Liver (tissue), 3 donors: ENCODE data around the gene CLEC1B.

Experiments used
- ATF3 ChIP-seq: IDR thresholded peaks from 2 replicates; pipeline ENCODE4 v1.6.1; 2016; ENCODE audit warnings: antibody characterized with exemption
- GABPA ChIP-seq, 2 donors: IDR thresholded peaks in 1 of 2; conservative IDR thresholded peaks in 1 of 2; 2 replicates each; pipeline ENCODE4 v1.6.1; 2016; ENCODE audit warnings: antibody characterized with exemption in 2 of 2, mild to moderate bottlenecking in 1 of 2, moderate library complexity in 1 of 2
- JUND ChIP-seq, 2 donors: IDR thresholded peaks; 2 replicates each; pipeline ENCODE4 v1.6.1; 2016; ENCODE audit warnings: antibody characterized with exemption in 2 of 2
- MAX ChIP-seq: IDR thresholded peaks from 2 replicates; pipeline ENCODE4 v1.6.1; 2016; ENCODE audit warnings: antibody characterized with exemption
- NR2F2 ChIP-seq: IDR thresholded peaks from 2 replicates; pipeline ENCODE4 v1.6.1; 2016; ENCODE audit warnings: antibody characterized with exemption
- RAD21 ChIP-seq, 2 donors: IDR thresholded peaks; 2 replicates each; pipeline ENCODE4 v1.6.1; 2016; ENCODE audit warnings: antibody characterized with exemption in 2 of 2, mild to moderate bottlenecking in 2 of 2
- RXRA ChIP-seq, 2 donors: IDR thresholded peaks; 2 replicates each; pipeline ENCODE4 v1.6.1; 2017 to 2018; ENCODE audit warnings: antibody characterized with exemption in 2 of 2, mild to moderate bottlenecking in 1 of 2
- SP1 ChIP-seq: IDR thresholded peaks from 2 replicates; pipeline ENCODE4 v1.6.1; 2018; ENCODE audit warnings: antibody characterized with exemption, mild to moderate bottlenecking
- TAF1 ChIP-seq: conservative IDR thresholded peaks from 2 replicates; pipeline ENCODE4 v1.6.1; 2016; ENCODE audit warnings: antibody characterized with exemption, mild to moderate bottlenecking
- YY1 ChIP-seq: IDR thresholded peaks from 2 replicates; pipeline ENCODE4 v1.6.1; 2016; ENCODE audit warnings: antibody characterized with exemption, mild to moderate bottlenecking
- TF ChIP-seq, protein P1 (sequence below): fragments of 150-350 bp; IDR thresholded peaks from 2 replicates; pipeline ENCODE4 v1.5.1; 2017; ENCODE audit warnings: improper control_type of control experiment, low read depth, low read length; ENCODE audit not compliant: missing input control
- TF ChIP-seq, protein P2 (sequence below): IDR thresholded peaks from 2 replicates; pipeline ENCODE4 v1.6.1; 2016; ENCODE audit warnings: antibody characterized with exemption
- TF ChIP-seq, protein P3 (sequence below): IDR thresholded peaks from 2 replicates; pipeline ENCODE4 v1.6.1; 2016; ENCODE audit warnings: antibody characterized with exemption, mild to moderate bottlenecking
- donor health status: healthy.
- donor health status: healthy.

DNA sequence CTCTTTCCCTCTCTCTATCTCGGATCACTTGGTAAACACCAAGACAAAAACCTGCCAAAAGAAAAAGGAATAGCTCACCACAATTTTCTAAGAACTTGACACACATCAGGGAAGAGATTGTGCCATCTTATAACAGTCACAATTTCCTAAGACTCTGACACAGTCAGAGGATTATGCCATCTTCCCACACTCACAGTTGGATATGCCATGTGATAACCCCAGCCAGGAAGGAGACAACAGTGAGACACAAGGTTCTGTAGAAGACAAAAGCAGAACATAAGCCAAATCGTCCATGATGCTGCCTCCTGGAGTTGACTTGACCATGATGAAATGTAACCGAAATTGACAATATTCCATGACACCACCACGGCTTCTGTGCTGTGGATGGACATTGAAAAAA, 28.8 kb upstream of the CLEC1B start:
- TF ChIP-seq, protein P1, sequence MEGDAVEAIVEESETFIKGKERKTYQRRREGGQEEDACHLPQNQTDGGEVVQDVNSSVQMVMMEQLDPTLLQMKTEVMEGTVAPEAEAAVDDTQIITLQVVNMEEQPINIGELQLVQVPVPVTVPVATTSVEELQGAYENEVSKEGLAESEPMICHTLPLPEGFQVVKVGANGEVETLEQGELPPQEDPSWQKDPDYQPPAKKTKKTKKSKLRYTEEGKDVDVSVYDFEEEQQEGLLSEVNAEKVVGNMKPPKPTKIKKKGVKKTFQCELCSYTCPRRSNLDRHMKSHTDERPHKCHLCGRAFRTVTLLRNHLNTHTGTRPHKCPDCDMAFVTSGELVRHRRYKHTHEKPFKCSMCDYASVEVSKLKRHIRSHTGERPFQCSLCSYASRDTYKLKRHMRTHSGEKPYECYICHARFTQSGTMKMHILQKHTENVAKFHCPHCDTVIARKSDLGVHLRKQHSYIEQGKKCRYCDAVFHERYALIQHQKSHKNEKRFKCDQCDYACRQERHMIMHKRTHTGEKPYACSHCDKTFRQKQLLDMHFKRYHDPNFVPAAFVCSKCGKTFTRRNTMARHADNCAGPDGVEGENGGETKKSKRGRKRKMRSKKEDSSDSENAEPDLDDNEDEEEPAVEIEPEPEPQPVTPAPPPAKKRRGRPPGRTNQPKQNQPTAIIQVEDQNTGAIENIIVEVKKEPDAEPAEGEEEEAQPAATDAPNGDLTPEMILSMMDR: no peak
- TF ChIP-seq MAX (no peak), ATF3 (no peak), RAD21 (IDR thresholded peaks at IDR 0.05) (no peak), RXRA (IDR thresholded peaks at IDR 0.05) (no peak), JUND (IDR thresholded peaks at IDR 0.05) (no peak), NR2F2 (no peak), SP1 (no peak), YY1 (no peak), TAF1 (no peak), GABPA (IDR thresholded peaks at IDR 0.05 in 1 of 2, conservative IDR thresholded peaks at IDR 0.05 in 1 of 2) (no peak)
- TF ChIP-seq, protein P2, sequence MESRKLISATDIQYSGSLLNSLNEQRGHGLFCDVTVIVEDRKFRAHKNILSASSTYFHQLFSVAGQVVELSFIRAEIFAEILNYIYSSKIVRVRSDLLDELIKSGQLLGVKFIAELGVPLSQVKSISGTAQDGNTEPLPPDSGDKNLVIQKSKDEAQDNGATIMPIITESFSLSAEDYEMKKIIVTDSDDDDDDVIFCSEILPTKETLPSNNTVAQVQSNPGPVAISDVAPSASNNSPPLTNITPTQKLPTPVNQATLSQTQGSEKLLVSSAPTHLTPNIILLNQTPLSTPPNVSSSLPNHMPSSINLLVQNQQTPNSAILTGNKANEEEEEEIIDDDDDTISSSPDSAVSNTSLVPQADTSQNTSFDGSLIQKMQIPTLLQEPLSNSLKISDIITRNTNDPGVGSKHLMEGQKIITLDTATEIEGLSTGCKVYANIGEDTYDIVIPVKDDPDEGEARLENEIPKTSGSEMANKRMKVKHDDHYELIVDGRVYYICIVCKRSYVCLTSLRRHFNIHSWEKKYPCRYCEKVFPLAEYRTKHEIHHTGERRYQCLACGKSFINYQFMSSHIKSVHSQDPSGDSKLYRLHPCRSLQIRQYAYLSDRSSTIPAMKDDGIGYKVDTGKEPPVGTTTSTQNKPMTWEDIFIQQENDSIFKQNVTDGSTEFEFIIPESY: no peak
- TF ChIP-seq, protein P3, sequence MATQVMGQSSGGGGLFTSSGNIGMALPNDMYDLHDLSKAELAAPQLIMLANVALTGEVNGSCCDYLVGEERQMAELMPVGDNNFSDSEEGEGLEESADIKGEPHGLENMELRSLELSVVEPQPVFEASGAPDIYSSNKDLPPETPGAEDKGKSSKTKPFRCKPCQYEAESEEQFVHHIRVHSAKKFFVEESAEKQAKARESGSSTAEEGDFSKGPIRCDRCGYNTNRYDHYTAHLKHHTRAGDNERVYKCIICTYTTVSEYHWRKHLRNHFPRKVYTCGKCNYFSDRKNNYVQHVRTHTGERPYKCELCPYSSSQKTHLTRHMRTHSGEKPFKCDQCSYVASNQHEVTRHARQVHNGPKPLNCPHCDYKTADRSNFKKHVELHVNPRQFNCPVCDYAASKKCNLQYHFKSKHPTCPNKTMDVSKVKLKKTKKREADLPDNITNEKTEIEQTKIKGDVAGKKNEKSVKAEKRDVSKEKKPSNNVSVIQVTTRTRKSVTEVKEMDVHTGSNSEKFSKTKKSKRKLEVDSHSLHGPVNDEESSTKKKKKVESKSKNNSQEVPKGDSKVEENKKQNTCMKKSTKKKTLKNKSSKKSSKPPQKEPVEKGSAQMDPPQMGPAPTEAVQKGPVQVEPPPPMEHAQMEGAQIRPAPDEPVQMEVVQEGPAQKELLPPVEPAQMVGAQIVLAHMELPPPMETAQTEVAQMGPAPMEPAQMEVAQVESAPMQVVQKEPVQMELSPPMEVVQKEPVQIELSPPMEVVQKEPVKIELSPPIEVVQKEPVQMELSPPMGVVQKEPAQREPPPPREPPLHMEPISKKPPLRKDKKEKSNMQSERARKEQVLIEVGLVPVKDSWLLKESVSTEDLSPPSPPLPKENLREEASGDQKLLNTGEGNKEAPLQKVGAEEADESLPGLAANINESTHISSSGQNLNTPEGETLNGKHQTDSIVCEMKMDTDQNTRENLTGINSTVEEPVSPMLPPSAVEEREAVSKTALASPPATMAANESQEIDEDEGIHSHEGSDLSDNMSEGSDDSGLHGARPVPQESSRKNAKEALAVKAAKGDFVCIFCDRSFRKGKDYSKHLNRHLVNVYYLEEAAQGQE: no peak
